ENCODE measurements around the gene TLE2. TPM values are rescaled to one million over a fixed set of nuclear protein-coding genes. Genes with fewer than 3 reads are reported as not detected.

TLE2 gene
- total RNA-seq, 2 experiments from 2014 or later, result 0.47 to 1.0 TPM

- Mint-ChIP-seq H3K27ac (no peak overlapping the region), H3K27me3 (peaks cover 3% of the 10 kb centered on the region), H3K4me3 (no peak overlapping the region), H3K4me1 (peaks cover 8% of the 10 kb centered on the region), H3K9me3 (ENCODE audit: low read depth) (no peaks in the 10 kb centered on the region), H3K36me3 (no peaks in the 10 kb centered on the region)
- no peak for DNase-seq
- no peak for ATAC-seq
- CTCF ChIA-PET, result interaction anchor here (1.2 to 4.1 kb wide), 7 partner anchors 20 to 207 kb away, joined by 3 to 34 read pairs (median 4); partner anchors contain the start of gene TLE6
These were observed 71.9 kb downstream of the TLE2 start for GRCh38 chr19:2957160-2957559.

- Mint-ChIP-seq H3K27me3 (peaks cover 3% of the 10 kb centered on the region), H3K27ac (peak overlapping the region; percentile 34), H3K9me3 (ENCODE audit: low read depth) (no peaks in the 10 kb centered on the region), H3K4me1 (peaks cover 29% of the 10 kb centered on the region), H3K36me3 (peaks cover 4% of the 10 kb centered on the region), H3K4me3 (no peak overlapping the region)
- CTCF ChIA-PET, result interaction anchor here (0.6 to 6.2 kb wide), 9 partner anchors 9 to 338 kb away, joined by 4 to 83 read pairs (median 8); partner anchors contain the start of gene TLE6
- DNase-seq, result no peak
- no peak for ATAC-seq
These were observed 76.1 kb downstream of the TLE2 start for GRCh38 chr19:2952953-2953481.

GRCh38 chr19:2950286-2951124 is 78.6 kb downstream of the TLE2 start:
- H3K4me3 Mint-ChIP-seq, result peak overlapping the region; percentile 94
- peaks cover 38% of the 10 kb centered on the region for H3K4me1 Mint-ChIP-seq
- no peaks in the 10 kb centered on the region for H3K27me3 Mint-ChIP-seq
- peaks cover 12% of the 10 kb centered on the region for H3K36me3 Mint-ChIP-seq
- H3K27ac Mint-ChIP-seq, result peak overlapping the region; percentile 97
- H3K9me3 Mint-ChIP-seq (ENCODE audit: low read depth), result no peaks in the 10 kb centered on the region
- ATAC-seq (peak; percentile 98), DNase-seq (peak; percentile 100)
- CTCF ChIA-PET, result interaction anchor here (0.6 to 6.2 kb wide), 54 partner anchors 8 to 1316 kb away, joined by 3 to 83 read pairs (median 4); partner anchors contain the start of genes GNA11, MRPL54, SGTA and SLC39A3

- Mint-ChIP-seq H3K36me3 (peaks cover 12% of the 10 kb centered on the region), H3K9me3 (ENCODE audit: low read depth) (no peaks in the 10 kb centered on the region), H3K27me3 (no peaks in the 10 kb centered on the region), H3K4me1 (peaks cover 43% of the 10 kb centered on the region), H3K4me3 (peak overlapping the region; percentile 94), H3K27ac (peak overlapping the region; percentile 97)
- CTCF ChIA-PET, result interaction anchor here (0.7 to 6.2 kb wide), 38 partner anchors 8 to 1317 kb away, joined by 3 to 83 read pairs (median 5); partner anchors contain the start of genes GNA11, SGTA, TLE6 and ZNF554
- DNase-seq, result no peak
- no peak for ATAC-seq
These were observed 79.2 kb downstream of the TLE2 start for GRCh38 chr19:2949939-2950285.

Other genes with a start within 250 kb of the TLE2 start
- gene SGTA, start 246.0 kb downstream of the TLE2 start, total RNA-seq, result 10 to 100 TPM; 49.3 to 58.6 TPM
- 100 to 1,000 TPM; 138 to 139 TPM for gene THOP1, start 243.8 kb downstream of the TLE2 start, total RNA-seq
- 1 to 10 TPM; 1.1 to 1.6 TPM for gene ZNF554, start 209.4 kb downstream of the TLE2 start, total RNA-seq
- 1 to 10 TPM; 2.5 to 3.1 TPM for gene ZNF555, start 187.8 kb downstream of the TLE2 start, total RNA-seq
- gene ZNF556, start 161.9 kb downstream of the TLE2 start, total RNA-seq, result not detected
- gene ZNF57, start 128.4 kb downstream of the TLE2 start, total RNA-seq, result 1 to 10 TPM; 4.5 to 4.6 TPM
- 1 to 10 TPM; 4.1 to 4.9 TPM for gene ZNF77, start 84.3 kb downstream of the TLE2 start, total RNA-seq
- gene TLE6, start 51.7 kb downstream of the TLE2 start, total RNA-seq, result 1 to 10 TPM; 1.9 to 3.2 TPM
- 100 to 1,000 TPM; 508 to 583 TPM for gene TLE5, start 33.2 kb upstream of the TLE2 start, total RNA-seq
- gene GNA11, start 65.1 kb upstream of the TLE2 start, total RNA-seq, result 1 to 10 TPM in 1 of 2 experiments, under 1 TPM in 1; 0.50 to 1.2 TPM
- gene GNA15, start 106.8 kb upstream of the TLE2 start, total RNA-seq, result 10 to 100 TPM; 23.7 to 39.8 TPM
- 100 to 1,000 TPM; 122 to 155 TPM for gene S1PR4, start 149.5 kb upstream of the TLE2 start, total RNA-seq
- gene NCLN, start 156.7 kb upstream of the TLE2 start, total RNA-seq, result 10 to 100 TPM; 67.3 to 71.6 TPM
- not detected for gene CELF5, start 195.4 kb upstream of the TLE2 start, total RNA-seq

Measured in activated CD8-positive, alpha-beta memory T cell treated with anti-CD3 and anti-CD28 coated beads, Interleukin-2, amount 10 ng/mL, durations not matched to agents 7 days and 5 days (primary cell).